ENCODE measurements around the gene EPB41L1.
A peak's percentile ranks its signal among the peaks of the same experiment; 100 is the strongest.

The EPB41L1 gene

DNA sequence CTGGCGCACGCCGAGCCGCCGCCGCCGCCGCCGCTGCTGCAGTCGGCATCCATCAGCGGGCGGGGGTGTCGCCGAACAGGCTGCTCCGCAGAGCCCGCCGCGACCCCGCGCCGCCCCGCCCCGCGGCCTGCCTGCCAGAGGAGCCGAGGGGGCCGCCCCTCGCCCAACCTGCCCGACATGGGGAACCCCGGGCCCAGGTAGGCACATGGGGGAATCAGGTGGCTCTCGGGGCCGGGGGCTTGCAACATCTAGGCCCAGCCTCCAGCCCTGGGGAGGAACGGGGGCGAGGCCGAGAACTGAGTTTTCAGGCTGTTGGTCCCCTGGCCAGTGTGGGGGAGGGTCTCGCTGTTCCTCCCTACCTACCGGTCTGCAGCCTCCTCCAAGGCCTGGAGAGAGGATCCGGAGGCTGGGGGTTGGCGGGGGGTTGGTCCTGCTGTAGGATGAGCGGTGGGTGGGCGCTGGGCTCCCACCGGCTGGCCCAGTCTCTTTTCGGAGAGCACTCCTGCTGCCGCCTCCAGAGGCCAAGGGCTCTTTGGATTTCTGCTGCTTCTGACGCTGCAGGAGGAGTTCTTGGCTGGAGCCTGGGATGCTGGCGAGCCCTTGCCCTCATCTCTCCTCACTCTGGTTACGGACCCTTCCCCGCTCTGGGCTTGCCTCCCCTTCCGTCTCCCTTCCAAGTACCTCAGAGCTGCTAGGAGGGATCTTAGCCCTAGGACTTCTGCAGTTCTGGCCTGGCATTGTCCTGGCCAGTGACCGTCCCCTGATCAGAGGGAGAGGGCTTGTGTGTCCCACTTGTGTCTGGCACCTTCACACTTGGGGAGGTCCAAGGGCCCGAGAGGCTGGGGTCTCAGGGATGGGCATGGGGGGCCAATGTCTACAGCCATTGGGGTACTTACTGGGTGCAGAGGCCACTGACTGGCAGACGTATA lies at the start of gene EPB41L1 (continued):
- TF ChIP-seq ZNF423 (tag by site-specific recombination; IDR thresholded peaks at IDR 0.05) (no peak), ZNF843 (tag by site-specific recombination; IDR thresholded peaks at IDR 0.05) (no peak), TCF7L2 (IDR thresholded peaks at IDR 0.05; ENCODE audit: borderline replicate concordance, low read depth, low read length) (no peak), ZNF223 (tag by site-specific recombination; IDR thresholded peaks at IDR 0.05) (no peak), ZNF266 (tag by site-specific recombination; IDR thresholded peaks at IDR 0.05; ENCODE audit: low read depth) (no peak), ZNF114 (tag by site-specific recombination; IDR thresholded peaks at IDR 0.05) (no peak), BCL6B (tag by site-specific recombination; IDR thresholded peaks at IDR 0.05) (no peak), BCL11B (tag by site-specific recombination; IDR thresholded peaks at IDR 0.05; ENCODE audit: low read depth) (no peak), SETDB1 (IDR thresholded peaks at IDR 0.05; ENCODE audit: insufficient read length, low read length) (no peak), ZBTB11 (tag by site-specific recombination; conservative IDR thresholded peaks at IDR 0.05; ENCODE audit: low read depth) (no peak), ZFHX2 (tag by site-specific recombination; conservative IDR thresholded peaks at IDR 0.05) (peak; percentile 90), ZBTB17 (tag by site-specific recombination; IDR thresholded peaks at IDR 0.05) (peak; percentile 24; the same call in 1 of the 2 replicates), EGR2 (tag by site-specific recombination; IDR thresholded peaks at IDR 0.05; ENCODE audit: low read depth) (peak; percentile 85), ZNF214 (tag by site-specific recombination; IDR thresholded peaks at IDR 0.05; ENCODE audit: borderline replicate concordance) (no peak), ZNF302 (tag by site-specific recombination; IDR thresholded peaks at IDR 0.05; ENCODE audit: low read depth) (no peak), ZNF501 (tag by site-specific recombination; IDR thresholded peaks at IDR 0.05) (no peak), RBAK (tag by site-specific recombination; IDR thresholded peaks at IDR 0.05) (no peak), ZNF658 (tag by site-specific recombination; IDR thresholded peaks at IDR 0.05) (no peak), ZNF792 (tag by site-specific recombination; IDR thresholded peaks at IDR 0.05) (no peak), ZSCAN23 (tag by site-specific recombination; IDR thresholded peaks at IDR 0.05) (no peak), ZEB2 (tag by site-specific recombination; IDR thresholded peaks at IDR 0.05) (no peak), YY1 (tag by site-specific recombination; IDR thresholded peaks at IDR 0.05) (no peak), GLIS1 (tag by site-specific recombination; IDR thresholded peaks at IDR 0.05) (peak; percentile 28; the same call in 1 of the 2 replicates), KLF16 (tag by site-specific recombination; IDR thresholded peaks at IDR 0.05) (no peak), ZNF561 (tag by site-specific recombination; IDR thresholded peaks at IDR 0.05; ENCODE audit: borderline replicate concordance) (no peak)
- TF ChIP-seq, protein P1, sequence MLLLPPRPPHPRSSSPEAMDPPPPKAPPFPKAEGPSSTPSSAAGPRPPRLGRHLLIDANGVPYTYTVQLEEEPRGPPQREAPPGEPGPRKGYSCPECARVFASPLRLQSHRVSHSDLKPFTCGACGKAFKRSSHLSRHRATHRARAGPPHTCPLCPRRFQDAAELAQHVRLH (tag by site-specific recombination; IDR thresholded peaks at IDR 0.05) = no peak
- TF ChIP-seq, protein P2, sequence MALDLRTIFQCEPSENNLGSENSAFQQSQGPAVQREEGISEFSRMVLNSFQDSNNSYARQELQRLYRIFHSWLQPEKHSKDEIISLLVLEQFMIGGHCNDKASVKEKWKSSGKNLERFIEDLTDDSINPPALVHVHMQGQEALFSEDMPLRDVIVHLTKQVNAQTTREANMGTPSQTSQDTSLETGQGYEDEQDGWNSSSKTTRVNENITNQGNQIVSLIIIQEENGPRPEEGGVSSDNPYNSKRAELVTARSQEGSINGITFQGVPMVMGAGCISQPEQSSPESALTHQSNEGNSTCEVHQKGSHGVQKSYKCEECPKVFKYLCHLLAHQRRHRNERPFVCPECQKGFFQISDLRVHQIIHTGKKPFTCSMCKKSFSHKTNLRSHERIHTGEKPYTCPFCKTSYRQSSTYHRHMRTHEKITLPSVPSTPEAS (tag by site-specific recombination; IDR thresholded peaks at IDR 0.05) = no peak
- TF ChIP-seq, protein P3, sequence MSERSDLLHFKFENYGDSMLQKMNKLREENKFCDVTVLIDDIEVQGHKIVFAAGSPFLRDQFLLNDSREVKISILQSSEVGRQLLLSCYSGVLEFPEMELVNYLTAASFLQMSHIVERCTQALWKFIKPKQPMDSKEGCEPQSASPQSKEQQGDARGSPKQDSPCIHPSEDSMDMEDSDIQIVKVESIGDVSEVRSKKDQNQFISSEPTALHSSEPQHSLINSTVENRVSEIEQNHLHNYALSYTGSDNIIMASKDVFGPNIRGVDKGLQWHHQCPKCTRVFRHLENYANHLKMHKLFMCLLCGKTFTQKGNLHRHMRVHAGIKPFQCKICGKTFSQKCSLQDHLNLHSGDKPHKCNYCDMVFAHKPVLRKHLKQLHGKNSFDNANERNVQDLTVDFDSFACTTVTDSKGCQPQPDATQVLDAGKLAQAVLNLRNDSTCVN (tag by site-specific recombination; optimal IDR thresholded peaks at IDR 0.05) = peak; percentile 22
- TF ChIP-seq, protein P4, sequence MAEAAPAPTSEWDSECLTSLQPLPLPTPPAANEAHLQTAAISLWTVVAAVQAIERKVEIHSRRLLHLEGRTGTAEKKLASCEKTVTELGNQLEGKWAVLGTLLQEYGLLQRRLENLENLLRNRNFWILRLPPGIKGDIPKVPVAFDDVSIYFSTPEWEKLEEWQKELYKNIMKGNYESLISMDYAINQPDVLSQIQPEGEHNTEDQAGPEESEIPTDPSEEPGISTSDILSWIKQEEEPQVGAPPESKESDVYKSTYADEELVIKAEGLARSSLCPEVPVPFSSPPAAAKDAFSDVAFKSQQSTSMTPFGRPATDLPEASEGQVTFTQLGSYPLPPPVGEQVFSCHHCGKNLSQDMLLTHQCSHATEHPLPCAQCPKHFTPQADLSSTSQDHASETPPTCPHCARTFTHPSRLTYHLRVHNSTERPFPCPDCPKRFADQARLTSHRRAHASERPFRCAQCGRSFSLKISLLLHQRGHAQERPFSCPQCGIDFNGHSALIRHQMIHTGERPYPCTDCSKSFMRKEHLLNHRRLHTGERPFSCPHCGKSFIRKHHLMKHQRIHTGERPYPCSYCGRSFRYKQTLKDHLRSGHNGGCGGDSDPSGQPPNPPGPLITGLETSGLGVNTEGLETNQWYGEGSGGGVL (tag by site-specific recombination; IDR thresholded peaks at IDR 0.05) = peak; percentile 23; the same call in 1 of the 2 replicates
- TF ChIP-seq, protein P5, sequence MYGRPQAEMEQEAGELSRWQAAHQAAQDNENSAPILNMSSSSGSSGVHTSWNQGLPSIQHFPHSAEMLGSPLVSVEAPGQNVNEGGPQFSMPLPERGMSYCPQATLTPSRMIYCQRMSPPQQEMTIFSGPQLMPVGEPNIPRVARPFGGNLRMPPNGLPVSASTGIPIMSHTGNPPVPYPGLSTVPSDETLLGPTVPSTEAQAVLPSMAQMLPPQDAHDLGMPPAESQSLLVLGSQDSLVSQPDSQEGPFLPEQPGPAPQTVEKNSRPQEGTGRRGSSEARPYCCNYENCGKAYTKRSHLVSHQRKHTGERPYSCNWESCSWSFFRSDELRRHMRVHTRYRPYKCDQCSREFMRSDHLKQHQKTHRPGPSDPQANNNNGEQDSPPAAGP (tag by site-specific recombination; IDR thresholded peaks at IDR 0.05) = no peak
